Osteoblast (primary cell): ENCODE data around the gene ERFL. TPM values are rescaled to one million over a fixed set of nuclear protein-coding genes. Genes with fewer than 3 reads are reported as not detected.

Experiments used
- DNase-seq: peaks from one replicate; pipeline ENCODE4 v3.0.0; 2011; ENCODE audit warnings: low spot score, mixed read lengths; ENCODE audit not compliant: insufficient read length; ENCODE audit errors: missing footprints
- H2AFZ ChIP-seq: 2 replicates; pipeline ENCODE4 v1.6.0; 2011; ENCODE audit warnings: mild to moderate bottlenecking, low read length
- H3K27ac ChIP-seq: 2 replicates; pipeline ENCODE4 v1.5.1; 2011; ENCODE audit warnings: mild to moderate bottlenecking, low read depth, low read length, moderate library complexity
- H3K27me3 ChIP-seq: 2 replicates; pipeline ENCODE4 v1.6.0; 2012; ENCODE audit warnings: mild to moderate bottlenecking, control low read depth, inconsistent platforms, low read length, moderate library complexity; ENCODE audit not compliant: insufficient read depth
- H3K36me3 ChIP-seq: 2 replicates; pipeline ENCODE4 v1.5.1; 2011; ENCODE audit warnings: mild to moderate bottlenecking, low read length, control low read depth, moderate library complexity; ENCODE audit not compliant: insufficient read depth
- H3K4me1 ChIP-seq: 2 replicates; pipeline ENCODE4 v1.5.1; 2011; ENCODE audit warnings: mild to moderate bottlenecking, low read length, control low read depth, moderate library complexity; ENCODE audit not compliant: insufficient read depth
- H3K4me2 ChIP-seq: 2 replicates; pipeline ENCODE4 v1.6.0; 2011; ENCODE audit warnings: mild to moderate bottlenecking, low read length; ENCODE audit not compliant: insufficient read depth
- H3K4me3 ChIP-seq: fragments of 200-600 bp; sonication (generic); 3 replicates; pipeline ENCODE4 v1.5.1; 2012; ENCODE audit warnings: mild to moderate bottlenecking, low read length, inconsistent platforms; ENCODE audit not compliant: insufficient read depth
- H3K79me2 ChIP-seq: 2 replicates; pipeline ENCODE4 v1.6.0; 2012; ENCODE audit warnings: mild to moderate bottlenecking, low read length, control low read depth, inconsistent platforms; ENCODE audit not compliant: insufficient read depth
- H3K9me3 ChIP-seq: 2 replicates; pipeline ENCODE4 v1.5.1; 2011; ENCODE audit warnings: low read depth, low read length, control low read depth
- H4K20me1 ChIP-seq: 2 replicates; pipeline ENCODE4 v1.6.0; 2012; ENCODE audit warnings: mild to moderate bottlenecking, low read length, control low read depth; ENCODE audit not compliant: insufficient read depth
- CTCF ChIP-seq: IDR thresholded peaks from 2 replicates; pipeline ENCODE4 v1.5.1; 2011; ENCODE audit warnings: mild to moderate bottlenecking, low read depth, low read length, moderate library complexity; ENCODE audit errors: extremely low read depth
- total RNA-seq: library from RNA; depleted of rRNA; stranded (reverse); fragments of >200 nt; gene quantifications from 2 replicates; pipeline ENCODE4 v1.2.3, GENCODE V29; 2012

The ERFL gene
- total RNA-seq, 1 donor, result under 0.01 TPM

DNA sequence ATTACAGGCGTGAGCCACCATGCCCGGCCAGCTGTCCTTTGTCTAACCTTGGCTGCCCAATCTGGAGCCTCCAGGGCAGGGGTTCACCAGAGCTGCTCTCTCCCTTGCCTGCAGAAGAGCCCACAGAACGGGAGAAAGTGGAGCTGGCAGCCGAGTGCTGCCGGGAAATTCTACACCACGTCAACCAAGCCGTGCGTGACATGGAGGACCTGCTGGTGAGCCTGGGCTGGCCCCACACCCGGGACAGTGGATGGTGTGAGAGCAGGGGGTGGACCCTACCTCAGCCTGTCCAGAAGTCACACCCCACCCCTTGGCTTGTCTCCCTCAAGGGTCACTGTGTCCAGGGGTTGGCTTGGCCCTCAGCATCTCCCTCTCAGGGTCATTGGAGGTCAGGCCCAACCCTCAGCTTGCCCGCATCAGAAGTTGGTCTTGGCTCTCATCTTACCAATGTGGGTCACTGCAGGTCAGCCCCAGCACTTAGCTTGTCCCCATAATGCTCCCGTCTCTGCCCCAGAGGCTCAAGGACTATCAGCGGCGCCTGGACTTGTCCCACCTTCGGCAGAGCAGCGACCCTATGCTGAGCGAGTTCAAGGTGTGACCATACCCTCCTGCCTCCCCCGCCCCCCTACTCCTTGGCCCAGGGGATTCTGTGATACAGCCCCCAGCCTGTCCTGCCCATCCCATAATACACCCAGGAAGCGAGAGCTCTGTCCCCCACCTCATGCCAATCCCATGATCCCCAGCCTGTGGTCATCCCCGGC is 24.9 kb downstream of the ERFL start:
- H4K20me1 ChIP-seq, result peaks cover 9% of the 10 kb centered on the region
- no peaks in the 10 kb centered on the region for H3K27me3 ChIP-seq
- DNase-seq, result no peak
- H2AFZ ChIP-seq, result no peak overlapping the region
- TF ChIP-seq CTCF, result no peak
- H3K4me3 ChIP-seq, result no peak overlapping the region
- H3K4me2 ChIP-seq, result no peak overlapping the region
- no peaks in the 10 kb centered on the region for H3K79me2 ChIP-seq
- no peaks in the 10 kb centered on the region for H3K4me1 ChIP-seq
- H3K9me3 ChIP-seq, result no peaks in the 10 kb centered on the region
- H3K27ac ChIP-seq, result no peak overlapping the region
- peaks cover 55% of the 10 kb centered on the region for H3K36me3 ChIP-seq

- Histone ChIP-seq H3K27me3 (no peaks in the 10 kb centered on the region), H3K4me3 (no peak overlapping the region), H3K36me3 (peaks cover 63% of the 10 kb centered on the region), H2AFZ (no peak overlapping the region), H3K79me2 (no peaks in the 10 kb centered on the region), H3K9me3 (no peaks in the 10 kb centered on the region), H3K4me1 (no peaks in the 10 kb centered on the region), H3K27ac (no peak overlapping the region), H4K20me1 (peaks cover 9% of the 10 kb centered on the region), H3K4me2 (no peak overlapping the region)
- no peak for DNase-seq
- TF ChIP-seq CTCF, result no peak
Measured at GRCh38 chr19:41902594-41902993, 25.7 kb downstream of the ERFL start.

DNA sequence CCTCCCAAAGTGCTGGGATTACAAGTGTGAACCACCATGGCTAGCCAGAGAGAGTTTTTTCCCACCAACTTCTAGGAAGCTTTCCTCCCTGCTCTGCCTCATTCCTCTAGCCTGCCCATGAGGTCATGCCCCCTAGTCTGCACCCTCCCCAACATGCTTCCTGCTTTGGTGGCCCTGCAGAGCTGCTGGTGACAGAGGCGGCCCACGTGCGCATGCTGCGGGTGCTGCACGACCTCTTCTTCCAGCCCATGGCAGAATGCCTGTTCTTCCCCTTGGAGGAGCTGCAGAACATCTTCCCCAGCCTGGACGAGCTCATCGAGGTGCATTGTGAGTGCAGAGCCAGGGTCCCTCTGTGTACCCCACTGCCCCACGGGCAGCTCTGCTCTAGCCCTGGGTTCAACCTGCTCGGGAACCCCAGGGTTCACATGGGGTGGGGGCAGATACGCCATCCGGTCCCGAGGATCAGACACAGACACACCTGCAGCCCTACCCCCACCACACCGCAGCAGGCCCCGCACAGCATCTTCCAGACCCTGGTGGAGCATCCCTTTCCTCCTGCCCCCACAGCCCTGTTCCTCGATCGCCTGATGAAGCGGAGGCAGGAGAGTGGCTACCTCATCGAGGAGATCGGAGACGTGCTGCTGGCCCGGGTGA is 26.4 kb downstream of the ERFL start:
- peaks cover 9% of the 10 kb centered on the region for H4K20me1 ChIP-seq
- H3K9me3 ChIP-seq, result no peaks in the 10 kb centered on the region
- no peak overlapping the region for H3K27ac ChIP-seq
- no peaks in the 10 kb centered on the region for H3K79me2 ChIP-seq
- no peak overlapping the region for H3K4me3 ChIP-seq
- H3K27me3 ChIP-seq, result no peaks in the 10 kb centered on the region
- no peak for DNase-seq
- TF ChIP-seq CTCF, result no peak
- H3K36me3 ChIP-seq, result peaks cover 58% of the 10 kb centered on the region
- no peak overlapping the region for H3K4me2 ChIP-seq
- H2AFZ ChIP-seq, result no peak overlapping the region
- H3K4me1 ChIP-seq, result no peaks in the 10 kb centered on the region

DNA sequence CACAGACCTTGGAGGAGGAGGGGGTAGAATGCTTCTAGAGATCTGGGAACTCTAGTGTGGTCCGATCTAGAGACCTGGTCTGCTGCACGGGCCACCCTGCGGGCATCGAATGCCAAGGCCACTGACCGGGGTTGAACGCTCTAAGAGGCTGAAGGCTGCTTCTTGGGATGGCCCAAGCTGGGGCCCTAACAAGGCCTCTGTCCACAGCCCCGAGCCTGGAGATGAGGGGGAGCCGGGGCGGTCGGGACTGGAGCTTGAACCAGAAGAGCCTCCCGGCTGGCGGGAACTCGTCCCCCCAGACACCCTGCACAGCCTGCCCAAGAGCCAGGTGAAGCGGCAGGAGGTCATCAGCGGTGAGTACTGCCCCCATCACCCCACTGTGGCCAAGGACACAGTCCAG is 30.0 kb downstream of the ERFL start:
- H3K4me2 ChIP-seq, result no peak overlapping the region
- peaks cover 52% of the 10 kb centered on the region for H3K36me3 ChIP-seq
- no peak overlapping the region for H2AFZ ChIP-seq
- TF ChIP-seq CTCF, result no peak
- no peak overlapping the region for H3K4me3 ChIP-seq
- no peak overlapping the region for H3K27ac ChIP-seq
- H3K9me3 ChIP-seq, result no peaks in the 10 kb centered on the region
- no peaks in the 10 kb centered on the region for H3K79me2 ChIP-seq
- no peaks in the 10 kb centered on the region for H3K27me3 ChIP-seq
- no peaks in the 10 kb centered on the region for H3K4me1 ChIP-seq
- peaks cover 5% of the 10 kb centered on the region for H4K20me1 ChIP-seq
- DNase-seq, result no peak
